ENCODE results near the gene LRCH3. TPM values are rescaled to one million over a fixed set of nuclear protein-coding genes. Genes with fewer than 3 reads are reported as not detected.
A peak's percentile ranks its signal among the peaks of the same experiment; 100 is the strongest.

The LRCH3 gene
- total and polyA plus RNA-seq, 2 of the 13 experiments (the other 11 are each of a cell fraction or from before 2014, with no cell fraction given): 25.5 to 103 TPM

DNA sequence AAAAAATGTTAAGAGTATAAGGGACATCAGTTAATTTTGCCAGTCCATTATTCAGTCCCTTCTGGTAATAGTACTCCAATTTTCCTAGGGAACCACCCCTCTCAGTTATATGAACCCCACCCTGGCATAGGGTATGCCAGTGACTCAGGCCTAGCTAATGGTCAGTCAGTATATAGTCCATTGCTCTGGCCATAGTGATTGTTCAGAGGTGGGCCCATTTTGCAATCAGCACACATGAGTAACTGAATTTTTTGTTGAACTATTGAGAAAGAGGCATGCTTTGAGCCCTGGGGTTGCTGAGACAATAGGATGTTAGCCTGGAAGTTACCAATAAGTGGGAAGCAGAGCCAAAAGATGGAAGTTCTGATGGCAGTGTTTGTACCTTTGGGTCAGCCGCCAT lies 4.1 kb downstream of the LRCH3 start (continued):
- TF ChIP-seq, protein P1, sequence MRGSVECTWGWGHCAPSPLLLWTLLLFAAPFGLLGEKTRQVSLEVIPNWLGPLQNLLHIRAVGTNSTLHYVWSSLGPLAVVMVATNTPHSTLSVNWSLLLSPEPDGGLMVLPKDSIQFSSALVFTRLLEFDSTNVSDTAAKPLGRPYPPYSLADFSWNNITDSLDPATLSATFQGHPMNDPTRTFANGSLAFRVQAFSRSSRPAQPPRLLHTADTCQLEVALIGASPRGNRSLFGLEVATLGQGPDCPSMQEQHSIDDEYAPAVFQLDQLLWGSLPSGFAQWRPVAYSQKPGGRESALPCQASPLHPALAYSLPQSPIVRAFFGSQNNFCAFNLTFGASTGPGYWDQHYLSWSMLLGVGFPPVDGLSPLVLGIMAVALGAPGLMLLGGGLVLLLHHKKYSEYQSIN (CRISPR knock-in tag; IDR thresholded peaks at IDR 0.05; ENCODE audit: borderline replicate concordance): no peak
- TF ChIP-seq NCOA2 (CRISPR knock-in tag; IDR thresholded peaks at IDR 0.05): no peak
- no peak for TF ChIP-seq ZFX (CRISPR knock-in tag; IDR thresholded peaks at IDR 0.05; ENCODE audit: low read depth)
- TF ChIP-seq SMAD9 (CRISPR knock-in tag; IDR thresholded peaks at IDR 0.05): no peak
- TF ChIP-seq, protein P2, sequence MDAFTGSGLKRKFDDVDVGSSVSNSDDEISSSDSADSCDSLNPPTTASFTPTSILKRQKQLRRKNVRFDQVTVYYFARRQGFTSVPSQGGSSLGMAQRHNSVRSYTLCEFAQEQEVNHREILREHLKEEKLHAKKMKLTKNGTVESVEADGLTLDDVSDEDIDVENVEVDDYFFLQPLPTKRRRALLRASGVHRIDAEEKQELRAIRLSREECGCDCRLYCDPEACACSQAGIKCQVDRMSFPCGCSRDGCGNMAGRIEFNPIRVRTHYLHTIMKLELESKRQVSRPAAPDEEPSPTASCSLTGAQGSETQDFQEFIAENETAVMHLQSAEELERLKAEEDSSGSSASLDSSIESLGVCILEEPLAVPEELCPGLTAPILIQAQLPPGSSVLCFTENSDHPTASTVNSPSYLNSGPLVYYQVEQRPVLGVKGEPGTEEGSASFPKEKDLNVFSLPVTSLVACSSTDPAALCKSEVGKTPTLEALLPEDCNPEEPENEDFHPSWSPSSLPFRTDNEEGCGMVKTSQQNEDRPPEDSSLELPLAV (CRISPR knock-in tag; conservative IDR thresholded peaks at IDR 0.05; ENCODE audit: low read depth): no peak
- TF ChIP-seq ZNF317 (CRISPR knock-in tag; IDR thresholded peaks at IDR 0.05): no peak
- TF ChIP-seq, protein P3, sequence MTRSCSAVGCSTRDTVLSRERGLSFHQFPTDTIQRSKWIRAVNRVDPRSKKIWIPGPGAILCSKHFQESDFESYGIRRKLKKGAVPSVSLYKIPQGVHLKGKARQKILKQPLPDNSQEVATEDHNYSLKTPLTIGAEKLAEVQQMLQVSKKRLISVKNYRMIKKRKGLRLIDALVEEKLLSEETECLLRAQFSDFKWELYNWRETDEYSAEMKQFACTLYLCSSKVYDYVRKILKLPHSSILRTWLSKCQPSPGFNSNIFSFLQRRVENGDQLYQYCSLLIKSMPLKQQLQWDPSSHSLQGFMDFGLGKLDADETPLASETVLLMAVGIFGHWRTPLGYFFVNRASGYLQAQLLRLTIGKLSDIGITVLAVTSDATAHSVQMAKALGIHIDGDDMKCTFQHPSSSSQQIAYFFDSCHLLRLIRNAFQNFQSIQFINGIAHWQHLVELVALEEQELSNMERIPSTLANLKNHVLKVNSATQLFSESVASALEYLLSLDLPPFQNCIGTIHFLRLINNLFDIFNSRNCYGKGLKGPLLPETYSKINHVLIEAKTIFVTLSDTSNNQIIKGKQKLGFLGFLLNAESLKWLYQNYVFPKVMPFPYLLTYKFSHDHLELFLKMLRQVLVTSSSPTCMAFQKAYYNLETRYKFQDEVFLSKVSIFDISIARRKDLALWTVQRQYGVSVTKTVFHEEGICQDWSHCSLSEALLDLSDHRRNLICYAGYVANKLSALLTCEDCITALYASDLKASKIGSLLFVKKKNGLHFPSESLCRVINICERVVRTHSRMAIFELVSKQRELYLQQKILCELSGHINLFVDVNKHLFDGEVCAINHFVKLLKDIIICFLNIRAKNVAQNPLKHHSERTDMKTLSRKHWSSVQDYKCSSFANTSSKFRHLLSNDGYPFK (CRISPR knock-in tag; IDR thresholded peaks at IDR 0.05; ENCODE audit: borderline replicate concordance): no peak
- TF ChIP-seq HOXD1 (CRISPR knock-in tag; IDR thresholded peaks at IDR 0.05): no peak
- no peak for TF ChIP-seq ZNF589 (CRISPR knock-in tag; conservative IDR thresholded peaks at IDR 0.05)
- no peak for TF ChIP-seq ZNF343 (CRISPR knock-in tag; IDR thresholded peaks at IDR 0.05)
- TF ChIP-seq SOX5 (CRISPR knock-in tag; IDR thresholded peaks at IDR 0.05; ENCODE audit: borderline replicate concordance): peak; percentile 87
- TF ChIP-seq, protein P4, sequence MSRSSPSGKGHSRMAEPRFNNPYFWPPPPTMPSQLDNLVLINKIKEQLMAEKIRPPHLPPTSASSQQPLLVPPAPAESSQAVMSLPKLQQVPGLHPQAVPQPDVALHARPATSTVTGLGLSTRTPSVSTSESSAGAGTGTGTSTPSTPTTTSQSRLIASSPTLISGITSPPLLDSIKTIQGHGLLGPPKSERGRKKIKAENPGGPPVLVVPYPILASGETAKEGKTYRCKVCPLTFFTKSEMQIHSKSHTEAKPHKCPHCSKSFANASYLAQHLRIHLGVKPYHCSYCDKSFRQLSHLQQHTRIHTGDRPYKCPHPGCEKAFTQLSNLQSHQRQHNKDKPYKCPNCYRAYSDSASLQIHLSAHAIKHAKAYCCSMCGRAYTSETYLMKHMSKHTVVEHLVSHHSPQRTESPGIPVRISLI (CRISPR knock-in tag; IDR thresholded peaks at IDR 0.05; ENCODE audit: borderline replicate concordance): peak; percentile 69
- no peak for TF ChIP-seq WIZ (CRISPR knock-in tag; IDR thresholded peaks at IDR 0.05)
- TF ChIP-seq, protein P5, sequence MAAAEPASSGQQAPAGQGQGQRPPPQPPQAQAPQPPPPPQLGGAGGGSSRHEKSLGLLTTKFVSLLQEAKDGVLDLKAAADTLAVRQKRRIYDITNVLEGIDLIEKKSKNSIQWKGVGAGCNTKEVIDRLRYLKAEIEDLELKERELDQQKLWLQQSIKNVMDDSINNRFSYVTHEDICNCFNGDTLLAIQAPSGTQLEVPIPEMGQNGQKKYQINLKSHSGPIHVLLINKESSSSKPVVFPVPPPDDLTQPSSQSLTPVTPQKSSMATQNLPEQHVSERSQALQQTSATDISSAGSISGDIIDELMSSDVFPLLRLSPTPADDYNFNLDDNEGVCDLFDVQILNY (CRISPR knock-in tag; conservative IDR thresholded peaks at IDR 0.05): no peak
- TF ChIP-seq SOX6 (IDR thresholded peaks at IDR 0.05): no peak
- peak; percentile 90 for TF ChIP-seq SOX6 (CRISPR knock-in tag; IDR thresholded peaks at IDR 0.05)
- TF ChIP-seq, protein P6, sequence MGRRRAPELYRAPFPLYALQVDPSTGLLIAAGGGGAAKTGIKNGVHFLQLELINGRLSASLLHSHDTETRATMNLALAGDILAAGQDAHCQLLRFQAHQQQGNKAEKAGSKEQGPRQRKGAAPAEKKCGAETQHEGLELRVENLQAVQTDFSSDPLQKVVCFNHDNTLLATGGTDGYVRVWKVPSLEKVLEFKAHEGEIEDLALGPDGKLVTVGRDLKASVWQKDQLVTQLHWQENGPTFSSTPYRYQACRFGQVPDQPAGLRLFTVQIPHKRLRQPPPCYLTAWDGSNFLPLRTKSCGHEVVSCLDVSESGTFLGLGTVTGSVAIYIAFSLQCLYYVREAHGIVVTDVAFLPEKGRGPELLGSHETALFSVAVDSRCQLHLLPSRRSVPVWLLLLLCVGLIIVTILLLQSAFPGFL (CRISPR knock-in tag; IDR thresholded peaks at IDR 0.05): no peak
- no peak for TF ChIP-seq MTF1 (CRISPR knock-in tag; IDR thresholded peaks at IDR 0.05)
- TF ChIP-seq ZNF510 (CRISPR knock-in tag; IDR thresholded peaks at IDR 0.05; ENCODE audit: low read depth): no peak
- no peak for TF ChIP-seq HNRNPH1 (optimal IDR thresholded peaks at IDR 0.05; ENCODE audit: low read depth, low read length)
- TF ChIP-seq ZFY (CRISPR knock-in tag; IDR thresholded peaks at IDR 0.05): peak; percentile 18; the same call in 1 of the 2 replicates
- TF ChIP-seq MEIS1 (CRISPR knock-in tag; IDR thresholded peaks at IDR 0.05; ENCODE audit: borderline replicate concordance): no peak
